Vagina (tissue), 2 donors: Measurements from ENCODE around the gene NLGN1.

Experiments
- CTCF ChIP-seq, 3 experiments: fragments of 450-650 bp in 2 of 3; fragments of 200-600 bp in 1 of 3; sonication (generic) in 1 of 3; IDR thresholded peaks; one replicate each; pipeline ENCODE4 v1.5.1; 2017 to 2019; ENCODE audit warnings: antibody characterized with exemption in 3 of 3, mild to moderate bottlenecking in 2 of 3, moderate library complexity in 2 of 3
- POLR2A ChIP-seq, 2 donors: fragments of 450-650 bp; IDR thresholded peaks; one replicate each; pipeline ENCODE4 v1.6.1; 2017; ENCODE audit warnings: antibody characterized with exemption in 2 of 2, mild to moderate bottlenecking in 2 of 2, moderate library complexity in 2 of 2
- POLR2AphosphoS5 ChIP-seq, 2 donors: sonication (generic); formaldehyde crosslinking; IDR thresholded peaks; one replicate each; pipeline ENCODE4 v1.9.0; 2017; ENCODE audit warnings: antibody characterized with exemption in 2 of 2, mild to moderate bottlenecking in 2 of 2, low read depth in 1 of 2; ENCODE audit not compliant: insufficient read depth in 1 of 2

- no peak for TF ChIP-seq CTCF (IDR thresholded peaks at IDR 0.05)
- TF ChIP-seq POLR2AphosphoS5 (IDR thresholded peaks at IDR 0.05; ENCODE audit: insufficient read depth in 1 of 2, low read depth in 1 of 2), result no peak
- TF ChIP-seq POLR2A (IDR thresholded peaks at IDR 0.05), result no peak
Measured at GRCh38 chr3:173849489-173849888, 451.9 kb downstream of the NLGN1 start.
